Ascending aorta (tissue), 2 donors: ENCODE results near the gene USO1. TPM values are rescaled to one million over a fixed set of nuclear protein-coding genes. Genes with fewer than 3 reads are reported as not detected.
"Not testable (repeated sequence)": the region's sequence is repeated elsewhere in the genome, so short reads cannot be mapped to it uniquely, and the experiment has no call there.

Experiments
- DNase-seq, 2 donors: peaks; one replicate each; pipeline ENCODE4 v3.0.0-alpha.2; 2019; ENCODE audit warnings: low spot score in 2 of 2
- H3K27ac ChIP-seq, 2 donors: fragments of 200-600 bp; sonication (generic); one replicate each; pipeline ENCODE4 v1.5.1; 2016 to 2017; ENCODE audit warnings: mild to moderate bottlenecking in 1 of 2
- H3K27me3 ChIP-seq: fragments of 200-600 bp; sonication (generic); one replicate; pipeline ENCODE4 v1.5.1; 2017
- H3K36me3 ChIP-seq, 2 donors: fragments of 200-600 bp; sonication (generic); one replicate each; pipeline ENCODE4 v1.5.1; 2016
- H3K4me1 ChIP-seq, 2 donors: fragments of 200-600 bp; sonication (generic); one replicate each; pipeline ENCODE4 v1.5.1; 2016 to 2017; ENCODE audit warnings: mild to moderate bottlenecking in 1 of 2
- H3K4me3 ChIP-seq, 2 donors: fragments of 200-600 bp; sonication (generic); one replicate each; pipeline ENCODE4 v1.5.1; 2016 to 2017; ENCODE audit warnings: mild to moderate bottlenecking in 1 of 2
- H3K9me3 ChIP-seq, 2 donors: fragments of 200-600 bp; sonication (generic); one replicate each; pipeline ENCODE4 v1.5.1; 2016
- intact Hi-C: fragments of 100-400 bp; cut with DNase I; formaldehyde crosslinking; loops from one replicate; pipeline ENCODE4 v1.15.1; 2023
- total RNA-seq: library from RNA; depleted of rRNA; stranded (reverse); fragments of >200 nt; gene quantifications from one replicate; pipeline ENCODE4 v1.1.0, GENCODE V29; 2016
- TF ChIP-seq, protein P1 (sequence below), 3 experiments: fragments of 200-600 bp in 2 of 3; fragments of 450-650 bp in 1 of 3; sonication (generic) in 2 of 3; IDR thresholded peaks; one replicate each; pipeline ENCODE4 v1.5.1; 2016 to 2019; ENCODE audit warnings: antibody characterized with exemption in 3 of 3, mild to moderate bottlenecking in 1 of 3, moderate library complexity in 1 of 3

Gene USO1
- total RNA-seq, 1 donor from 2014 or later: 25.5 TPM

DNA sequence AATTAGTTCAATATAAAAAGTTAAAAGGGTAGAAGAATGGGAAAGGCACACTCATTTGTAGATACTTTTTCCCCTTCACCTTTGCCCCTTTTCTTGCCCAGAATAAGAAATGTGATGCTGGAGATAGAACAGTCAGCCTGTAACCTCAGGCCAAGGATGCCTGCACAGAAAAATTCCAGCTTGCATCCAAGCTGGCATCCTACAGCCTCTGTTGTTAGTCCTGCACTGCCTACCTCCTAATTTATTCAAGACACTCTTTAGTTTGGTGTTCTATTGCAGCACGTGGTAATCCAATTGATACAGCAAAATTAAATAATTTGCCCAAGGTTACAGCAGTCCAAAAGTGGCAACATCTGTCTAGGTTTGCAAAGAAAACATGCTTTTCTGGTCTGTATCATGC, 9.7 kb upstream of the USO1 start:
- peak overlapping the region in 1 of 2 donors; percentile 5 for H3K4me3 ChIP-seq

DNA sequence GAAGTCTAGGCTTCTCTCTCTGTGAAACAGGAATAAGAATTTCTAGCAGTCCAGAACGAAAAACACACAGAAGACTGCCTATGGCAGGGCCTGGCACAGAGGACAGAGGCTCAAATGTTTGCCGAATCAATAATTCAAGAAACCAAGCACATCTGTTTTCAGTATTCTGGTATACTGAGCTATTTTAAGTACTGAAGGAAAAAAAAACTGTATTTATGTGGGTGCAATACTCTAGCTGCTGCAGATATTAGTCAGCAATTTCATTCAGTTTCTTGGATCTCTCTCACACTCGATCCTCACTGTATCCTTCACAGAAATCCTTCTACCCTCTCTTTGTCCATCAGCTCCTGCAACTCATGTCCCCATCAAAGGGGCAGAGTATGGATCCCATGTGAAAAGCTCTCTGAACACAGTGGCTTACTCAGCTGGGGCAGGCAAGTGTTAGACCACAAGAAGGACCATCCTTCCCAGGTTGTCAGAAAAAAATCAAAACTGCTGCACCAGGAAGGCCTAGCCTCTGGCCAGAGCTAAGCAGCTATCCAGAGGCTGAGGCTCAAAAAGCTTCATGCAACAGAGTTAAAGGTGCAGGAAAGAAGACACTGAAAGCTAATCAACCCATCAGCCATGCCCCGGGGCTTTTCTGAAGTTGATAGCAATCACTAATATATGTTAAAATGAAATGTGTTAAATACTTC, 9.1 kb upstream of the USO1 start:
- H3K36me3 ChIP-seq: no peaks in the 10 kb centered on the region
- TF ChIP-seq, protein P1, sequence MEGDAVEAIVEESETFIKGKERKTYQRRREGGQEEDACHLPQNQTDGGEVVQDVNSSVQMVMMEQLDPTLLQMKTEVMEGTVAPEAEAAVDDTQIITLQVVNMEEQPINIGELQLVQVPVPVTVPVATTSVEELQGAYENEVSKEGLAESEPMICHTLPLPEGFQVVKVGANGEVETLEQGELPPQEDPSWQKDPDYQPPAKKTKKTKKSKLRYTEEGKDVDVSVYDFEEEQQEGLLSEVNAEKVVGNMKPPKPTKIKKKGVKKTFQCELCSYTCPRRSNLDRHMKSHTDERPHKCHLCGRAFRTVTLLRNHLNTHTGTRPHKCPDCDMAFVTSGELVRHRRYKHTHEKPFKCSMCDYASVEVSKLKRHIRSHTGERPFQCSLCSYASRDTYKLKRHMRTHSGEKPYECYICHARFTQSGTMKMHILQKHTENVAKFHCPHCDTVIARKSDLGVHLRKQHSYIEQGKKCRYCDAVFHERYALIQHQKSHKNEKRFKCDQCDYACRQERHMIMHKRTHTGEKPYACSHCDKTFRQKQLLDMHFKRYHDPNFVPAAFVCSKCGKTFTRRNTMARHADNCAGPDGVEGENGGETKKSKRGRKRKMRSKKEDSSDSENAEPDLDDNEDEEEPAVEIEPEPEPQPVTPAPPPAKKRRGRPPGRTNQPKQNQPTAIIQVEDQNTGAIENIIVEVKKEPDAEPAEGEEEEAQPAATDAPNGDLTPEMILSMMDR (IDR thresholded peaks at IDR 0.05): no peak
- intact Hi-C loops: no loop called here
- no peaks in the 10 kb centered on the region for H3K27me3 ChIP-seq
- H3K4me1 ChIP-seq: peaks cover 7 to 10% of the 10 kb centered on the region in 2 donors
- peak overlapping the region in 1 of 2 donors; percentile 5 for H3K4me3 ChIP-seq
- no peaks in the 10 kb centered on the region for H3K9me3 ChIP-seq
- no peak for DNase-seq
- peak overlapping the region; percentile 61 to 73 for H3K27ac ChIP-seq

More for the DNA sequence above, 9.7 kb upstream of the USO1 start:
- no peak for DNase-seq
- Histone ChIP-seq H3K27ac (peak overlapping the region; percentile 61 to 73), H3K27me3 (no peaks in the 10 kb centered on the region), H3K9me3 (no peaks in the 10 kb centered on the region), H3K4me1 (peaks cover 7 to 10% of the 10 kb centered on the region in 2 donors), H3K36me3 (no peaks in the 10 kb centered on the region)
- intact Hi-C loops: no loop called here
- TF ChIP-seq, protein P1 (IDR thresholded peaks at IDR 0.05): no peak

DNA sequence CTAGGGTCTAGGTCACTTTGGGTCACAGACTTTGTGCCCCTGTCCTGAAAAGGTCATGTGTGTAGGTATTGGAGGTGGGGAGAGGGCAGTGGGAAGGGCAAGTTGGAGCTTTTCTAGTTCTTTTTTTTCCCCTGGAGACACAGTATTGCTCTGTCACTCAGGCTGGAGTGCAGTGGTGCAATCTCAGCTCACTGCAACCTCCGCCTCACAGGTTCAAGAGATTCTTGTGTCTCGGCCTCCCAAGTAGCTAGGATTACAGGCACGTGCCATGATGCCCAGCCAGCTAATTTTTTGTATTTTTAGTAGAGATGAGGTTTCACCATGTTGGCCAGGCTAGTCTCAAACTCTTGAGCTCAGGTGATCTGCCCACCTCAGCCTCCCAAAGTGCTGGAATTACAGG, 8.3 kb upstream of the USO1 start:
- H3K36me3 ChIP-seq, intact Hi-C loops, H3K27me3 ChIP-seq, H3K4me1 ChIP-seq, H3K9me3 ChIP-seq, DNase-seq, H3K4me3 ChIP-seq: not testable (repeated sequence)
- peak overlapping the region in 1 of 2 donors; percentile 20 for H3K27ac ChIP-seq

DNA sequence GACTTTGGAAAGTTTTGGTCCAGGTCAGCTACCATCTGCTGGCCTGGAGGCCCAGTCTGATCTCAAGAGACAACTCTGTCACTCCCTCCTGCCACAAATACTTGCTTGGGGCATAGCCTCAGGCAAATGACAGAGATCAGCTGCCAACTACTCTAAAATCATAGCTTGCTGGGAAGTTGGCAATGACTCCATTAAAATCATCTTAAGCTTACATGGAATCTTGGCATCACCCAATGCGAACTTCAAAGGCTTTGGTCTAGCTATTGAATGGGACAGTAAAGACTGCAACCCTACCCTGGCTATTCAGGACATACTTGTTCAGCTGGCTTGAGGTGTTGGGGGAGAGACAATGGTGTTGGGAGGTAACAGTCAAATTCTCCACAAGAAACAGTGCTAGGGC, 7.0 kb upstream of the USO1 start:
- no peak for DNase-seq
- intact Hi-C loops: no loop called here
- Histone ChIP-seq H3K4me3 (no peak overlapping the region), H3K27me3 (no peaks in the 10 kb centered on the region), H3K9me3 (no peaks in the 10 kb centered on the region), H3K4me1 (peaks cover 10% of the 10 kb centered on the region in 2 donors), H3K27ac (no peak overlapping the region), H3K36me3 (no peaks in the 10 kb centered on the region)
- TF ChIP-seq, protein P1 (IDR thresholded peaks at IDR 0.05): no peak

DNA sequence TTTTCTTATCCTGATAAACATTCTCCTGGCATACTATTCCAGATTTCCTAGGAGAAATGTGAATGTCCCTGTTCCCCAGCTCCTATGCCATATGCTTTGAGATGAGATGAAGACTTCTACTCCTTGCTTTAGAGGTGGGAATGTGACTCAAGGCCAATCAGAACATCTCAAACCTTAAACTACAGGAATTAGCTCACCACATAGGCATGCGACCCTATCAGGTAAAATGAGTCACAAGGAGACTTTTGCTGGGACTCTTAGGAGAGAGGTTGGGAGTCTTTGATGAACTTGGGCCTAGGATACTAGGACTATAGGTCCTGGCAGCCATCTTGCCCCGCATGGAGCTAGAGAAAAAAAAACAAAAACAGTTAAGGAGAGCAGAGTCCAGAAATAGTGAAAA, 5.8 kb upstream of the USO1 start:
- intact Hi-C loops: no loop called here
- no peak for DNase-seq
- no peaks in the 10 kb centered on the region for H3K36me3 ChIP-seq
- H3K9me3 ChIP-seq: no peaks in the 10 kb centered on the region
- H3K4me3 ChIP-seq: no peak overlapping the region
- H3K4me1 ChIP-seq: peaks cover 10 to 20% of the 10 kb centered on the region in 2 donors
- no peaks in the 10 kb centered on the region for H3K27me3 ChIP-seq
- TF ChIP-seq, protein P1 (IDR thresholded peaks at IDR 0.05): no peak
- no peak overlapping the region for H3K27ac ChIP-seq

DNA sequence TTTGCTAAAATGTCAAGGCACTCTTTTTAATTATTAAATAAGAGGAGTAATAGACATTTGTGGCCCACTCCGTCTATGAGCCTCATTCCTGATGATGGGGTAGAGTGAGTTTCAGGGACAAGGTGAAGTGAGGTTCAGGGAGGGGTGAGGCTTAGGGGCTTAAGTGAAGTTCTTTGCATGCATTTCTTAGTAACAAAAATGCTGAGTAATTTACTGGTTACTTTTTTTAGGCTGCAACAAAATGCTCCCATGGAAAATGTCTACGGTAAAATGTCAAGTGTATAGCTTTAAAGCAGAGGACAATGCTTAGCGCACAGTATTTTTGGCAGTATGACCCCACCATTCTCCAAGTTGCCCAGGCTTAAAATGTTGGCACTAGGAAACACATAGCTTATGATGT, 2.0 kb upstream of the USO1 start:
- no peak for DNase-seq
- peaks cover 3 to 21% of the 10 kb centered on the region in 2 donors for H3K4me1 ChIP-seq
- TF ChIP-seq, protein P1 (IDR thresholded peaks at IDR 0.05): no peak
- intact Hi-C loops: loop anchor here (5.0 to 10.0 kb wide), 3 partner anchors 125 to 1355 kb away; partner anchors contain the start of genes CCNI and PARM1
- H3K9me3 ChIP-seq: no peaks in the 10 kb centered on the region
- no peak overlapping the region for H3K4me3 ChIP-seq
- H3K36me3 ChIP-seq: no peaks in the 10 kb centered on the region
- H3K27me3 ChIP-seq: no peaks in the 10 kb centered on the region
- peak overlapping the region in 1 of 2 donors; percentile 8 for H3K27ac ChIP-seq
